Naive thymus-derived CD4-positive, alpha-beta T cell (primary cell): ENCODE measurements around the gene KDM4F. TPM values are rescaled to one million over a fixed set of nuclear protein-coding genes. Genes with fewer than 3 reads are reported as not detected.

Experiments
- ATAC-seq: fragments of 150-1000 bp; cut with Tn5 transposase; 2 replicates; pipeline ENCODE4 v1.10.0; 2021; ENCODE audit warnings: mild to moderate bottlenecking, moderate library complexity
- CTCF ChIA-PET: fragments of 350-600 bp; sonication (Branson Sonifier 250); formaldehyde crosslinking; loops from one replicate; lab custom pipeline; 2021; ENCODE audit warnings: antibody characterized with exemption; lab: Charles Lee
- POLR2A ChIA-PET: fragments of 350-600 bp; sonication (Branson Sonifier 250); formaldehyde crosslinking; loops from one replicate; lab custom pipeline; 2021; ENCODE audit warnings: antibody characterized with exemption, inconsistent platforms; lab: Charles Lee
- DNase-seq, 9 donors: peaks; one replicate each; pipeline versions ENCODE4 v3.0.0 to v3.0.0-alpha.2; 2020 to 2022; ENCODE audit warnings: mixed read lengths in 1 of 9
- H3K27ac ChIP-seq: one replicate; pipeline ENCODE4 v1.7.0; 2013; ENCODE audit warnings: mild to moderate bottlenecking, low read depth, low read length, moderate library complexity
- H3K27me3 ChIP-seq, 2 donors: one replicate each; pipeline ENCODE4 v1.7.0; 2013; ENCODE audit warnings: low read length in 2 of 2, mild to moderate bottlenecking in 2 of 2, moderate library complexity in 2 of 2; ENCODE audit not compliant: control insufficient read depth in 2 of 2, insufficient read depth in 2 of 2
- H3K36me3 ChIP-seq, 3 experiments: 1 replicate in 2 of 3; 2 replicates in 1 of 3; pipeline ENCODE4 v1.7.0; 2013; ENCODE audit warnings: low read length in 3 of 3, mild to moderate bottlenecking in 3 of 3, moderate library complexity in 1 of 3; ENCODE audit not compliant: insufficient read depth in 3 of 3, control insufficient read depth in 2 of 3
- H3K4me1 ChIP-seq, 2 donors: one replicate each; pipeline ENCODE4 v1.7.0; 2013; ENCODE audit warnings: low read length in 2 of 2, mild to moderate bottlenecking in 2 of 2, moderate library complexity in 1 of 2; ENCODE audit not compliant: control insufficient read depth in 2 of 2, insufficient read depth in 2 of 2
- H3K4me3 ChIP-seq: 2 replicates; pipeline ENCODE4 v1.7.0; 2013; ENCODE audit warnings: mild to moderate bottlenecking, low read length
- H3K9me3 ChIP-seq, 3 experiments: 1 replicate in 2 of 3; 2 replicates in 1 of 3; pipeline ENCODE4 v1.7.0; 2013; ENCODE audit warnings: low read length in 3 of 3; ENCODE audit not compliant: control insufficient read depth in 2 of 3
- H3K27ac Mint-ChIP-seq, 9 donors: one replicate each; pipeline ENCODE4 v1.8.0; 2020 to 2022; ENCODE audit warnings: mixed read lengths in 9 of 9, mild to moderate bottlenecking in 8 of 9, moderate library complexity in 5 of 9, inconsistent platforms in 2 of 9
- H3K27me3 Mint-ChIP-seq, 5 donors: one replicate each; pipeline ENCODE4 v1.8.0; 2021 to 2022; ENCODE audit warnings: mixed read lengths in 5 of 5, mild to moderate bottlenecking in 1 of 5
- H3K36me3 Mint-ChIP-seq, 5 donors: one replicate each; pipeline ENCODE4 v1.8.0; 2020 to 2022; ENCODE audit warnings: mixed read lengths in 5 of 5, mild to moderate bottlenecking in 3 of 5, inconsistent platforms in 1 of 5
- H3K4me1 Mint-ChIP-seq, 7 donors: one replicate each; pipeline ENCODE4 v1.8.0; 2020 to 2022; ENCODE audit warnings: mixed read lengths in 7 of 7, mild to moderate bottlenecking in 3 of 7, inconsistent platforms in 1 of 7
- H3K4me3 Mint-ChIP-seq, 10 donors: one replicate each; pipeline ENCODE4 v1.8.0; 2020 to 2022; ENCODE audit warnings: mild to moderate bottlenecking in 10 of 10, mixed read lengths in 10 of 10, moderate library complexity in 6 of 10, inconsistent platforms in 2 of 10
- H3K9me3 Mint-ChIP-seq, 11 donors: one replicate each; pipeline ENCODE4 v1.8.0; 2020 to 2022; ENCODE audit warnings: mixed read lengths in 11 of 11, mild to moderate bottlenecking in 4 of 11, inconsistent platforms in 1 of 11, moderate library complexity in 1 of 11
- intact Hi-C, 2 donors: fragments of 100-400 bp; cut with micrococcal nuclease; formaldehyde crosslinking; loops; one replicate each; pipeline ENCODE4 v1.15.1; 2023
- polyA plus RNA-seq, 2 donors: library from polyadenylated mRNA; unstranded; fragments of 300-500 nt; fragmentation: Illumina TruSeq; gene quantifications; one replicate each; pipeline ENCODE4 v1.2.3, GENCODE V29; 2021
- total RNA-seq, 6 experiments: library from RNA in 5 of 6; stranded (reverse) in 5 of 6; gene quantifications; 1 replicate in 5 of 6; 2 replicates in 1 of 6; pipeline ENCODE4 v1.2.3 and lab custom pipeline; 2021 to 2026

The KDM4F gene
- total and polyA plus RNA-seq, 7 experiments from 2014 or later, result not detected

DNA sequence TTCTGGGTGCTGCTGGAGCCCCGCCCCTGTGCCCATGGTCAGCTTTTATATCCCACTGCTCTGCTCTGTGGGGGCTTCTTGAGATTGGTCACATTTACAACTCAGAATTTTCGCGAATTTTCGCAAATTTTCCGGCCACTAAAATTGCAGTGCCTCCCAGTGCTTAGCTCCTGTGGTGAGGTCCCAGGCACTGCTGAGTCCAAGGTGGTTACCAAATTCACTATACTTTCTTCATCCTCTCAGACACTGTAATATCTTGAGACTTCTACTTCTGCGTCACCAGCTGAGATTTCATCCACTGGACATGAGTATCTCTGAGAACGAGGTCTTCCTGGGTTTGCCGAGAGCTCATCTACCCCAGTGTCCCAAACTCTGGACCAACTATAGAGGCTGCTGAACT, 8.7 kb downstream of the KDM4F start:
- Mint-ChIP-seq H3K36me3 (no peaks in the 10 kb centered on the region), H3K27ac (no peak overlapping the region), H3K4me3 (no peak overlapping the region), H3K9me3 (no peaks in the 10 kb centered on the region), H3K27me3 (peaks cover 31 to 79% (median 51%) of the 10 kb centered on the region in 5 donors), H3K4me1 (no peaks in the 10 kb centered on the region)
- Histone ChIP-seq H3K9me3 (no peaks in the 10 kb centered on the region), H3K4me1 (no peaks in the 10 kb centered on the region), H3K27ac (no peak overlapping the region), H3K4me3 (no peak overlapping the region), H3K36me3 (no peaks in the 10 kb centered on the region), H3K27me3 (no peaks in the 10 kb centered on the region)
- CTCF ChIA-PET, result no interaction called here
- intact Hi-C loops, result no loop called here
- POLR2A ChIA-PET, result no interaction called here
- ATAC-seq (no peak), DNase-seq (no peak)

DNA sequence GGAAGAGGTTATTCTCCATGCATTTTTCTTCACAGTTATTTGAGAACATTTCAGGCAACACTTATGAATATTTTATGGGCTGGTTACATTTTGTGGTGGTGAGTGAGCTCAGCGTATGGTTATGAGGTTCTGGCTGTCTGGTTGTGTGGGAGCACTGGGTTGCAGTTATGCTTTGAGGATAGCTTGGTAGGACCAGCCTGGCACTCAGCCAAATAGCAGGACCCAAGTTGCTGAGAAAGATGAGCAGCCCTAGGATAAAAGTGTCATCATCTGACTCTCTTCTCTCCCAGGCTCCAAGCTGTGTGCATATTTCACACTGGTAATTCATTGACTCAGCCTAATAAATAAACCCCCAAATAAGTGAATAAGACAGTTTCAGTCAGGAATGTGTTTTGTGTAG, 9.4 kb downstream of the KDM4F start:
- Mint-ChIP-seq H3K4me1 (no peaks in the 10 kb centered on the region), H3K27me3 (peaks cover 24 to 76% (median 44%) of the 10 kb centered on the region in 5 donors), H3K9me3 (no peaks in the 10 kb centered on the region), H3K4me3 (no peak overlapping the region), H3K27ac (no peak overlapping the region), H3K36me3 (no peaks in the 10 kb centered on the region)
- Histone ChIP-seq H3K9me3 (no peaks in the 10 kb centered on the region), H3K36me3 (no peaks in the 10 kb centered on the region), H3K4me1 (no peaks in the 10 kb centered on the region), H3K27ac (no peak overlapping the region), H3K4me3 (no peak overlapping the region), H3K27me3 (no peaks in the 10 kb centered on the region)
- intact Hi-C loops, result no loop called here
- POLR2A ChIA-PET, result no interaction called here
- CTCF ChIA-PET, result no interaction called here
- ATAC-seq, result no peak
- no peak for DNase-seq

DNA sequence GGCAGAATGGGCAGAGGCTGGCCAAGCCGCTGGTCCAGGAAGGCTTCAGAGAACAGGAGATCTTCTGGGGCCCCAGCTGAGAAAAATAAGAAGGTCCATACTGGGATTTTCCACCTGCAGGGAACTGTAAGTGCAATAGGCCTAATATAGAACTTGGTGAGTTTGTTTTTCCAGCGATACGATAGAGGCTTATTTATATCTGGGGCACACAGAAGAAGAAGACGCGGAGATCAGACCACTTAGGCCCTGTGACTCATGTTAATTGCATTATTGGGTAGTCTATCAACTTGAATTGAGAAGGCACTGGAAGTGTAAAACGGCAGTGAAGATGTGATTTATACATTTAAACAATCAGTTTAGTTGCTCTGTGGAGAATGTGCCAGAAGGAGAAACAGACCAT, 9.8 kb downstream of the KDM4F start:
- Histone ChIP-seq H3K4me3 (no peak overlapping the region), H3K27me3 (no peaks in the 10 kb centered on the region), H3K9me3 (no peaks in the 10 kb centered on the region), H3K4me1 (no peaks in the 10 kb centered on the region), H3K27ac (no peak overlapping the region), H3K36me3 (no peaks in the 10 kb centered on the region)
- intact Hi-C loops, result no loop called here
- Mint-ChIP-seq H3K9me3 (no peaks in the 10 kb centered on the region), H3K27ac (no peak overlapping the region), H3K27me3 (peaks cover 21 to 75% (median 42%) of the 10 kb centered on the region in 5 donors), H3K36me3 (no peaks in the 10 kb centered on the region), H3K4me1 (no peaks in the 10 kb centered on the region), H3K4me3 (no peak overlapping the region)
- CTCF ChIA-PET, result no interaction called here
- POLR2A ChIA-PET, result no interaction called here
- DNase-seq, result no peak
- no peak for ATAC-seq

DNA sequence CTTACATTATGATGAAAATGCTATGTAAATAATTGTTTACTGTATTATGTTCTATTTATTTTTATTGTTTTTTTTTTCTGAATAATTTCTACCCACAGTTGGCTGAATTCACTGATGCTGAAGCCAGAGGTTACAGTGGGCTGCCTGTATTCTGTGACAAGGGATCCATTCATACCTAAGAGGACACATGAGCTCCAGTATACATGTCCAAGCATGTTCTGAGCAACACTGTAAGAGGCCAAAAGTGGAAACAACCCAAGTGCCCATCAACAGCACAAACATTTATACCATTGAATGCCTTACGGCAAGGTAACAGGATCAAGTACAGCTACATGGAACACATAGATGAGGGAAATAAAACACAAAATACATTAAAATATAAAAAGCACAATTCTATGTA, 16.1 kb downstream of the KDM4F start:
- H3K27ac Mint-ChIP-seq, result no peak overlapping the region
- DNase-seq (no peak), ATAC-seq (no peak)
- Histone ChIP-seq H3K4me3 (no peak overlapping the region), H3K9me3 (no peaks in the 10 kb centered on the region), H3K36me3 (peaks cover 0 to 6% (median 0%) of the 10 kb centered on the region in 3 experiments), H3K4me1 (peaks cover 11% of the 10 kb centered on the region in 2 donors), H3K27ac (no peak overlapping the region), H3K27me3 (no peaks in the 10 kb centered on the region)
- intact Hi-C loops, result loop anchor here (5.0 to 10.0 kb wide), 9 partner anchors 187 to 1871 kb away; partner anchors contain the start of genes ANKRD49 (in 2 of the 2), MRE11 (in 2 of the 2), SLC36A4 (in 2 of the 2) and JRKL (in 1 of the 2)
- H3K9me3 Mint-ChIP-seq, result no peaks in the 10 kb centered on the region
- peaks cover 8 to 22% (median 16%) of the 10 kb centered on the region in 7 donors for H3K4me1 Mint-ChIP-seq
- ChIA-PET POLR2A (interaction anchor here (0.9 to 13.4 kb wide), 3 partner anchors 26 to 91 kb away, joined by 3 to 285 read pairs (median 53); partner anchors contain the start of genes CWC15, ENDOD1 and KDM4D), CTCF (no interaction called here)
- H3K4me3 Mint-ChIP-seq, result no peak overlapping the region
- peaks cover 0 to 40% (median 7%) of the 10 kb centered on the region in 5 donors for H3K27me3 Mint-ChIP-seq
- peaks cover 0 to 9% (median 1%) of the 10 kb centered on the region in 5 donors for H3K36me3 Mint-ChIP-seq

DNA sequence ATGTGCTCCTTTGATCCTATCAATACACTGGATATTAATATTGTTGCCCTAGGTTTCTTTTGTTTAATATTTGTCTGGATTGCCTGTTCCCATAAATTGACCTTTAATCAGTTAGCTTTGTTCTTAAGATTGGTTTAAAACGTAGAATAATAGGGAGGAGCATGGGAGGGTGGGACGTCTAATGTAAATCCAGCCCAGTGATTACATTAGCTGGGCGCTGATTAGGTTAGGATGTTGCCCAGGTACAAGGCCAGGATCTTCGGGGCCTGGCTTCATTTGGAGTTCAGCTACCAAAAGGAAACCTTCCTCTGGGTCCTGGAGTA, 17.5 kb downstream of the KDM4F start, which contains the start of gene SRSF8:
TSS of gene SRSF8 (plus strand) at position 204 of the 323 bp plus-strand sequence. CDS start 308 bp downstream, outside the sequence.
- intact Hi-C loops, result loop anchor here (1.0 to 10.0 kb wide), 16 partner anchors 23 to 1872 kb away; partner anchors contain the start of genes ANKRD49 (in 2 of the 2), MRE11 (in 2 of the 2), SLC36A4 (in 2 of the 2) and C11orf54 (in 1 of the 2)
- H3K4me1 ChIP-seq, result peaks cover 16 to 17% of the 10 kb centered on the region in 2 donors
- Mint-ChIP-seq H3K27me3 (peaks cover 0 to 29% (median 0%) of the 10 kb centered on the region in 5 donors), H3K27ac (peak within 1 kb of the TSS; percentile 93 to 100 (median 97)), H3K4me3 (peak within 1 kb of the TSS; percentile 93 to 100 (median 96)), H3K9me3 (no peaks in the 10 kb centered on the region), H3K4me1 (peaks cover 16 to 35% (median 27%) of the 10 kb centered on the region in 7 donors), H3K36me3 (peaks cover 4 to 10% (median 7%) of the 10 kb centered on the region in 5 donors)
- DNase-seq (no peak), ATAC-seq (peak; percentile 13)
- ChIA-PET POLR2A (interaction anchor here (0.7 to 13.4 kb wide), 20 partner anchors 10 to 1325 kb away, joined by 3 to 285 read pairs (median 6); partner anchors contain the start of genes C11orf54, CCDC82, CEP57 and CWC15), CTCF (interaction anchor here (1.5 to 6.5 kb wide), 5 partner anchors 25 to 722 kb away, joined by 3 to 62 read pairs (median 7); partner anchors contain the start of genes CWC15, ENDOD1 and KDM4D)
- peak within 1 kb of the TSS; percentile 96 for H3K27ac ChIP-seq
- peak within 1 kb of the TSS; percentile 87 for H3K4me3 ChIP-seq
- H3K27me3 ChIP-seq, result no peaks in the 10 kb centered on the region
- H3K9me3 ChIP-seq, result no peaks in the 10 kb centered on the region
- H3K36me3 ChIP-seq, result peaks cover 0 to 6% (median 0%) of the 10 kb centered on the region in 3 experiments

DNA sequence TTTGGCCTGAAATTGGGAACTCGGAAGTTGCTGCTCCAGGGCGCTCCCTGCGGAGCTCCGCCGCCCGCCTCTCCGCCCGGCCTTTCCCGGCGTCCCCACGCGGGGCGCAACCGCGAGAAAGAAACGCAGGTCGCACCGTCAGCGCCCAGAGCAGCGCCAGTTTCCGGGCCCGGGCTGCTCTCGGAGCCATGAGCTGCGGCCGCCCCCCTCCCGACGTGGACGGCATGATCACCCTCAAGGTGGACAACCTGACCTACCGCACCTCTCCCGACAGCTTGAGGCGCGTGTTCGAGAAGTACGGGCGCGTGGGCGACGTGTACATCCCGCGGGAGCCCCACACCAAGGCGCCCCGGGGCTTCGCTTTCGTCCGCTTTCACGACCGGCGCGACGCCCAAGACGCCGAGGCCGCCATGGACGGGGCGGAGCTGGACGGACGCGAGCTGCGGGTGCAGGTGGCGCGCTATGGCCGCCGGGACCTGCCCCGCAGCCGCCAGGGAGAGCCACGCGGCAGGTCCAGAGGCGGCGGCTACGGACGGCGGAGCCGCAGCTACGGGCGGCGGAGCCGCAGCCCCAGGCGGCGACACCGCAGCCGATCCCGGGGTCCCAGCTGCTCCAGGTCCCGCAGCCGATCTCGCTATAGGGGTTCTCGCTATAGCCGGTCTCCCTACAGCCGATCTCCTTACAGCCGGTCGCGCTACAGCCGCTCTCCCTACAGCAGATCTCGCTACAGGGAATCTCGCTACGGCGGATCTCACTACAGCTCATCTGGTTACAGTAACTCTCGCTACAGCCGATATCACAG, 18.0 kb downstream of the KDM4F start:
- H3K4me1 ChIP-seq, result peaks cover 16 to 17% of the 10 kb centered on the region in 2 donors
- Mint-ChIP-seq H3K36me3 (peaks cover 4 to 10% (median 7%) of the 10 kb centered on the region in 5 donors), H3K27me3 (peaks cover 0 to 23% (median 0%) of the 10 kb centered on the region in 5 donors), H3K4me3 (peak overlapping the region; percentile 93 to 100 (median 96)), H3K9me3 (no peaks in the 10 kb centered on the region), H3K27ac (peak overlapping the region; percentile 93 to 100 (median 97)), H3K4me1 (peaks cover 17 to 38% (median 30%) of the 10 kb centered on the region in 7 donors)
- H3K27me3 ChIP-seq, result no peaks in the 10 kb centered on the region
- H3K4me3 ChIP-seq, result peak overlapping the region; percentile 87
- ChIA-PET CTCF (interaction anchor here (1.2 to 6.5 kb wide), 6 partner anchors 24 to 722 kb away, joined by 3 to 62 read pairs (median 6); partner anchors contain the start of genes CWC15, ENDOD1 and KDM4D), POLR2A (interaction anchor here (0.7 to 13.4 kb wide), 27 partner anchors 11 to 1326 kb away, joined by 3 to 285 read pairs (median 6); partner anchors contain the start of genes C11orf54, CCDC82, CEP57 and CWC15)
- ATAC-seq, result peak; percentile 81
- no peaks in the 10 kb centered on the region for H3K9me3 ChIP-seq
- peak; percentile 62 to 79 (median 74) for DNase-seq
- peak overlapping the region; percentile 96 for H3K27ac ChIP-seq
- intact Hi-C loops, result loop anchor here (1.0 to 10.0 kb wide), 16 partner anchors 22 to 1872 kb away; partner anchors contain the start of genes ANKRD49 (in 2 of the 2), MRE11 (in 2 of the 2), SLC36A4 (in 2 of the 2) and C11orf54 (in 1 of the 2)
- H3K36me3 ChIP-seq, result peaks cover 0 to 6% (median 0%) of the 10 kb centered on the region in 3 experiments
